Body of pancreas (tissue), 4 donors: ENCODE results near the gene MYCBPAP. TPM values are rescaled to one million over a fixed set of nuclear protein-coding genes. Genes with fewer than 3 reads are reported as not detected.

Source experiments
- ATAC-seq: fragments of 150-250 bp; one replicate; pipeline ENCODE4 v1.9.1; 2016
- DNase-seq, 4 donors: peaks; one replicate each; pipeline ENCODE4 v3.0.0-alpha.2; 2019
- H3K27ac ChIP-seq, 4 donors: fragments of 200-600 bp; sonication (generic); 1 replicate in 3 of 4; 2 replicates in 1 of 4; pipeline versions ENCODE4 v1.5.1 to v1.6.1; 2016 to 2019; ENCODE audit warnings: mild to moderate bottlenecking in 1 of 4, mixed read lengths in 1 of 4, moderate library complexity in 1 of 4
- H3K27me3 ChIP-seq, 2 donors: fragments of 200-600 bp; sonication (generic); one replicate each; pipeline ENCODE4 v1.6.0; 2016; ENCODE audit warnings: mild to moderate bottlenecking in 1 of 2
- H3K36me3 ChIP-seq, 2 donors: fragments of 200-600 bp; sonication (generic); replicated peaks in 1 of 2; 2 replicates each; pipeline ENCODE4 v1.5.1; 2016; ENCODE audit warnings: low read depth in 2 of 2; ENCODE audit not compliant: insufficient read depth in 1 of 2
- H3K4me1 ChIP-seq: fragments of 200-600 bp; sonication (generic); one replicate; pipeline ENCODE4 v1.6.0; 2016
- H3K4me3 ChIP-seq, 2 donors: fragments of 200-600 bp; sonication (generic); 1 replicate in 1 of 2; 2 replicates in 1 of 2; pipeline ENCODE4 v1.5.1; 2016 to 2019
- H3K9me3 ChIP-seq, 3 donors: fragments of 200-600 bp; sonication (generic); 1 replicate in 2 of 3; 2 replicates in 1 of 3; pipeline ENCODE4 v1.5.1; 2016
- CTCF ChIP-seq, 7 experiments: fragments of 450-650 bp in 4 of 7; fragments of 200-600 bp in 3 of 7; sonication (generic) in 3 of 7; IDR thresholded peaks; one replicate each; pipeline ENCODE4 v1.5.1; 2016 to 2019; ENCODE audit warnings: antibody characterized with exemption in 7 of 7
- POLR2A ChIP-seq, 3 donors: fragments of 450-650 bp; IDR thresholded peaks; one replicate each; pipeline ENCODE4 v1.6.1; 2016; ENCODE audit warnings: antibody characterized with exemption in 3 of 3, mild to moderate bottlenecking in 2 of 3
- WGBS, 2 donors: methylation state at CpG; one replicate each; pipeline ENCODE4 v1.1.5; 2017; 5-methylcytosine and 5-hydroxymethylcytosine counted together
- intact Hi-C: fragments of 100-400 bp; cut with DNase I; formaldehyde crosslinking; loops from one replicate; pipeline ENCODE4 v1.15.1; 2023
- total RNA-seq, 2 donors: library from RNA; depleted of rRNA; stranded (reverse); fragments of >200 nt; gene quantifications; one replicate each; pipeline ENCODE4 v1.1.0, GENCODE V29; 2016

Gene MYCBPAP
- total RNA-seq, 2 donors from 2014 or later: 0.33 TPM; not detected in 1

DNA sequence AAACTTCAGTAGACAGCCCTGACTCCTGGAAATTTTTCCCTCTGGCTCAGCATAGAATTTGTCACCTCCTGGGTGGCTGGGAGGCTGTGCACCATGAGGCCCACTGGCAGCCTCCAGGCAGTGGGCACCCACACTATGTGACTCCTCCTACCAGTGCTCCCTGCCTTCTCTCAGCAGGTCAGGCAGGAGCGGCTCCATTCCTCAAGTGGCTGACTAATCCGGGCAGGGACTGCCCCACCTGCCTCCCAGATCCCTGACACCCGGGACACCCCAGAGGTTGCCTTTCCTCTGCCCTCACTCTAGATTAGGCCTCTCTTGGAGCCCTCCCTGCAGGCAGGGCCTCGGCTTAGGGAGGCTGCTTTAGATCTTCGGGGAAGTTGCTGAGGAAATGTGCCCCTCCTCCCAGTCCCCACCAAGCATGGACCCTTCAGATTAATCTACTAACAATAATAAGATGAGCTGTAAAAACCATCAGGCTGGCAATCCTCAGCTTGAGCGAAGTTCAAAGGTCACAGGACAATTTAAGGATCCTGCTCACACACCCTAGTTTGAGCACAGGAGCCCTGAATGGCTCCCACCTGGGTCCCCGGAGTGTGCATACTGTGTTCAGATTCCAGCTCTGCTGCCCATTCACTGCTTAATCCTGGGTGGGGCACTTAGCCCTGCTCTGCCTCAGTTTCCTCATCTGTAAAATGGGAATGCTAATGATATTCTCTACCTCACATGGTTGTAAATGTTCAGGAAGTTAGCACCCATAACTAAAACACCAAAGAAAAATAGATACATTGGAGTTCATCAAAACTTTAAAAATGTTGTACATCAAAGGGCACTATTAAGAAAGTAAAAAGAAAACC is 10.0 kb upstream of the MYCBPAP start:
- ATAC-seq (no peak), DNase-seq (no peak)
- no peaks in the 10 kb centered on the region for H3K27me3 ChIP-seq
- no peaks in the 10 kb centered on the region for H3K36me3 ChIP-seq
- intact Hi-C loops: no loop called here
- WGBS, 2 donors: 63 to 76% methylated on average over 7 of the region's 7 CpGs
- H3K9me3 ChIP-seq: no peaks in the 10 kb centered on the region
- TF ChIP-seq POLR2A (IDR thresholded peaks at IDR 0.05) (no peak), CTCF (IDR thresholded peaks at IDR 0.05) (no peak)
- no peak overlapping the region for H3K27ac ChIP-seq
- H3K4me1 ChIP-seq: no peaks in the 10 kb centered on the region
- H3K4me3 ChIP-seq: no peak overlapping the region

GRCh38 chr17:50499270-50499669 is 9.0 kb upstream of the MYCBPAP start:
- H3K27me3 ChIP-seq: no peaks in the 10 kb centered on the region
- H3K36me3 ChIP-seq: no peaks in the 10 kb centered on the region
- H3K9me3 ChIP-seq: no peaks in the 10 kb centered on the region
- no peak for DNase-seq
- TF ChIP-seq CTCF (IDR thresholded peaks at IDR 0.05): no peak
- intact Hi-C loops: no loop called here
- H3K4me3 ChIP-seq: no peak overlapping the region
- no peaks in the 10 kb centered on the region for H3K4me1 ChIP-seq
- no peak overlapping the region for H3K27ac ChIP-seq
- no peak for ATAC-seq

GRCh38 chr17:50499721-50500120 is 8.5 kb upstream of the MYCBPAP start:
- 94 to 97% methylated on average over 2 of the region's 2 CpGs for WGBS, 2 donors
- no peak overlapping the region for H3K27ac ChIP-seq
- no peaks in the 10 kb centered on the region for H3K9me3 ChIP-seq
- no peak for DNase-seq
- no peak for ATAC-seq
- no peak overlapping the region for H3K4me3 ChIP-seq
- TF ChIP-seq POLR2A (IDR thresholded peaks at IDR 0.05): no peak
- TF ChIP-seq CTCF (IDR thresholded peaks at IDR 0.05): no peak
- H3K4me1 ChIP-seq: no peaks in the 10 kb centered on the region
- intact Hi-C loops: no loop called here
- no peaks in the 10 kb centered on the region for H3K27me3 ChIP-seq
- H3K36me3 ChIP-seq: no peaks in the 10 kb centered on the region

- peak; percentile 59 for ATAC-seq
- 19 to 26% methylated on average over 5 of the region's 5 CpGs for WGBS, 2 donors
Measured at GRCh38 chr17:50501054-50501453, 7.2 kb upstream of the MYCBPAP start.

More at GRCh38 chr17:50501054-50501453, 7.2 kb upstream of the MYCBPAP start:
- Histone ChIP-seq H3K4me3 (no peak overlapping the region), H3K27me3 (no peaks in the 10 kb centered on the region), H3K27ac (no peak overlapping the region), H3K4me1 (no peaks in the 10 kb centered on the region), H3K36me3 (no peaks in the 10 kb centered on the region), H3K9me3 (no peaks in the 10 kb centered on the region)
- intact Hi-C loops: no loop called here
- DNase-seq: peak in 3 of 4 donors; percentile 48 to 67 (median 58)
- TF ChIP-seq CTCF (IDR thresholded peaks at IDR 0.05): peak in 6 of 7 experiments; percentile 22 to 53 (median 43)
- no peak for TF ChIP-seq POLR2A (IDR thresholded peaks at IDR 0.05)
